H7 (cell line): Measurements from ENCODE around the gene SPTB. TPM values are rescaled to one million over a fixed set of nuclear protein-coding genes. Genes with fewer than 3 reads are reported as not detected.
"Not testable (repeated sequence)": the region's sequence is repeated elsewhere in the genome, so short reads cannot be mapped to it uniquely, and the experiment has no call there.

Experiments used
- DNase-seq: peaks from one replicate; pipeline ENCODE4 v3.0.0; 2012
- H3K27me3 ChIP-seq: 2 replicates; pipeline ENCODE4 v1.6.0; 2011; ENCODE audit warnings: mild to moderate bottlenecking, low read length; ENCODE audit not compliant: control insufficient read depth, insufficient read depth
- H3K36me3 ChIP-seq: replicated peaks from 2 replicates; pipeline ENCODE4 v1.5.1; 2011; ENCODE audit warnings: low read length; ENCODE audit not compliant: control insufficient read depth, insufficient read depth
- H3K4me3 ChIP-seq: 2 replicates; pipeline ENCODE4 v1.5.1; 2011; ENCODE audit warnings: low read depth, mild to moderate bottlenecking, control low read depth, low read length, moderate library complexity; ENCODE audit not compliant: insufficient read depth
- total RNA-seq: library from RNA; depleted of rRNA; stranded (reverse); fragments of >200 nt; shearing (Covaris generic); gene quantifications from 2 replicates; pipeline ENCODE4 v1.2.3, GENCODE V29; 2014; rRNA removed

SPTB gene
- total RNA-seq: 0.17 and 0.22 TPM in 2 replicates

GRCh38 chr14:64879635-64880220 is at the start of gene SPTB:
Gene SPTB (minus strand): TSS chr14:64879907. CDS start chr14:64823094, 56,813 bp downstream.
- peaks cover 50% of the 10 kb centered on the region for H3K27me3 ChIP-seq
- H3K4me3 ChIP-seq: peak within 1 kb of the TSS; percentile 53
- DNase-seq: peak; percentile 92
- H3K36me3 ChIP-seq: no peaks in the 10 kb centered on the region

- Histone ChIP-seq H3K36me3 (peaks cover 5% of the 10 kb centered on the region), H3K27me3 (no peaks in the 10 kb centered on the region), H3K4me3 (no peak overlapping the region)
- no peak for DNase-seq
Observed at GRCh38 chr14:64929014-64929359, 49.3 kb upstream of the SPTB start.

- DNase-seq: no peak
- Histone ChIP-seq H3K4me3 (no peak overlapping the region), H3K36me3 (peaks cover 5% of the 10 kb centered on the region), H3K27me3 (no peaks in the 10 kb centered on the region)
Observed at GRCh38 chr14:64928239-64929013, 48.7 kb upstream of the SPTB start.

- no peak for DNase-seq
- Histone ChIP-seq H3K27me3 (no peaks in the 10 kb centered on the region), H3K4me3 (no peak overlapping the region), H3K36me3 (peaks cover 4% of the 10 kb centered on the region)
Observed at GRCh38 chr14:64927031-64927430, 47.3 kb upstream of the SPTB start.

GRCh38 chr14:64926398-64926995 is 46.8 kb upstream of the SPTB start:
- Histone ChIP-seq H3K27me3 (no peaks in the 10 kb centered on the region), H3K4me3 (no peak overlapping the region), H3K36me3 (peaks cover 4% of the 10 kb centered on the region)
- DNase-seq: no peak

- no peak for DNase-seq
- Histone ChIP-seq H3K36me3 (peaks cover 3% of the 10 kb centered on the region), H3K27me3 (no peaks in the 10 kb centered on the region), H3K4me3 (no peak overlapping the region)
Observed at GRCh38 chr14:64923015-64923414, 43.3 kb upstream of the SPTB start.

- H3K27me3 ChIP-seq: no peaks in the 10 kb centered on the region
- no peak for DNase-seq
- no peak overlapping the region for H3K4me3 ChIP-seq
- H3K36me3 ChIP-seq: peaks cover 3% of the 10 kb centered on the region
Observed at GRCh38 chr14:64920465-64920864, 40.8 kb upstream of the SPTB start.

- Histone ChIP-seq H3K36me3 (no peaks in the 10 kb centered on the region; the same call in 1 of the 2 replicates), H3K4me3 (no peak overlapping the region), H3K27me3 (no peaks in the 10 kb centered on the region)
- no peak for DNase-seq
Observed at GRCh38 chr14:64919618-64920017, 39.9 kb upstream of the SPTB start.

GRCh38 chr14:64919215-64919614 is 39.5 kb upstream of the SPTB start:
- Histone ChIP-seq H3K27me3 (no peaks in the 10 kb centered on the region), H3K36me3 (no peaks in the 10 kb centered on the region), H3K4me3 (no peak overlapping the region)
- no peak for DNase-seq

- H3K27me3 ChIP-seq: no peaks in the 10 kb centered on the region
- no peak for DNase-seq
Observed at GRCh38 chr14:64918216-64918615, 38.5 kb upstream of the SPTB start.

GRCh38 chr14:64915797-64916196 is 36.1 kb upstream of the SPTB start:
- DNase-seq: no peak
- H3K36me3 ChIP-seq: no peaks in the 10 kb centered on the region
- no peak overlapping the region for H3K4me3 ChIP-seq
- no peaks in the 10 kb centered on the region for H3K27me3 ChIP-seq

More at GRCh38 chr14:64918216-64918615, 38.5 kb upstream of the SPTB start:
- Histone ChIP-seq H3K36me3 (no peaks in the 10 kb centered on the region), H3K4me3 (no peak overlapping the region)

GRCh38 chr14:64915029-64915424 is 35.3 kb upstream of the SPTB start:
- H3K36me3 ChIP-seq: no peaks in the 10 kb centered on the region
- DNase-seq: no peak
- no peaks in the 10 kb centered on the region for H3K27me3 ChIP-seq
- peak overlapping the region; percentile 89 for H3K4me3 ChIP-seq

GRCh38 chr14:64914237-64915028 is 34.7 kb upstream of the SPTB start, which contains the start of gene CHURC1:
Gene CHURC1 (plus strand): TSS chr14:64914455. CDS start chr14:64914496, 41 bp downstream.
- peak within 1 kb of the TSS; percentile 89 for H3K4me3 ChIP-seq
- peak; percentile 91 for DNase-seq

GRCh38 chr14:64913477-64913876 is 33.8 kb upstream of the SPTB start:
- not testable (repeated sequence) for DNase-seq, H3K4me3 ChIP-seq

More at GRCh38 chr14:64914237-64915028, 34.7 kb upstream of the SPTB start, which contains the start of gene CHURC1:
- Histone ChIP-seq H3K27me3 (no peaks in the 10 kb centered on the region), H3K36me3 (no peaks in the 10 kb centered on the region)

More at GRCh38 chr14:64913477-64913876, 33.8 kb upstream of the SPTB start:
- not testable (repeated sequence) for H3K27me3 ChIP-seq, H3K36me3 ChIP-seq
